Neural cell (in vitro differentiated cells): Measurements from ENCODE around the gene FAM209A. TPM values are rescaled to one million over a fixed set of nuclear protein-coding genes. Genes with fewer than 3 reads are reported as not detected.
"Not testable (repeated sequence)": the region's sequence is repeated elsewhere in the genome, so short reads cannot be mapped to it uniquely, and the experiment has no call there.

Experiments used
- H2AFZ ChIP-seq: fragments of 200-600, 300-800 bp; sonication (generic), shearing (Covaris generic); 2 replicates; pipeline ENCODE4 v1.6.0; 2014; ENCODE audit warnings: low read depth, mild to moderate bottlenecking, antibody characterized with exemption, low read length, moderate library complexity
- H3F3A ChIP-seq: fragments of 200-600 bp; shearing (Covaris generic); 2 replicates; pipeline ENCODE4 v1.6.1; 2016; ENCODE audit warnings: mild to moderate bottlenecking, moderate library complexity, mixed read lengths, antibody characterized with exemption, low read length; ENCODE audit not compliant: insufficient read depth, poor library complexity, severe bottlenecking
- H3K27ac ChIP-seq: fragments of 200-600, 300-800 bp; sonication (generic), shearing (Covaris generic); 2 replicates; pipeline ENCODE4 v1.5.1; 2014; ENCODE audit warnings: mild to moderate bottlenecking, low read length, moderate library complexity
- H3K27me3 ChIP-seq: fragments of 300-800, 200-600 bp; sonication (generic), shearing (Covaris generic); 2 replicates; pipeline ENCODE4 v1.6.0; 2014; ENCODE audit warnings: mild to moderate bottlenecking, low read depth, low read length, moderate library complexity; ENCODE audit not compliant: insufficient read depth
- H3K36me3 ChIP-seq: fragments of 300-800, 200-600 bp; sonication (generic), shearing (Covaris generic); 2 replicates; pipeline ENCODE4 v1.5.1; 2014; ENCODE audit warnings: mild to moderate bottlenecking, antibody characterized with exemption, low read length, moderate library complexity; ENCODE audit not compliant: insufficient read depth
- H3K4me2 ChIP-seq: fragments of 300-800, 200-600 bp; sonication (generic), shearing (Covaris generic); 2 replicates; pipeline ENCODE4 v1.6.0; 2014; ENCODE audit warnings: mild to moderate bottlenecking, low read length
- H3K4me3 ChIP-seq: fragments of 300-800, 200-600 bp; sonication (generic), shearing (Covaris generic); 2 replicates; pipeline ENCODE4 v1.5.1; 2014; ENCODE audit warnings: mild to moderate bottlenecking, low read length, moderate library complexity
- H3K79me2 ChIP-seq: fragments of 200-600 bp; shearing (Covaris generic); replicated peaks from 2 replicates; pipeline ENCODE4 v1.6.0; 2014; ENCODE audit warnings: mild to moderate bottlenecking, low read length, moderate library complexity; ENCODE audit not compliant: insufficient read depth
- H3K9ac ChIP-seq: fragments of 300-800, 200-600 bp; sonication (generic), shearing (Covaris generic); 2 replicates; pipeline ENCODE4 v1.6.1; 2016; ENCODE audit warnings: mild to moderate bottlenecking, low read length, mixed read lengths
- H3K9me2 ChIP-seq: fragments of 200-600 bp; shearing (Covaris generic); 2 replicates; pipeline ENCODE4 v1.6.1; 2016; ENCODE audit warnings: mild to moderate bottlenecking, low read length, mixed read lengths; ENCODE audit not compliant: insufficient read depth
- H3K9me3 ChIP-seq: fragments of 200-600, 300-800 bp; sonication (generic), shearing (Covaris generic); 2 replicates; pipeline ENCODE4 v1.6.1; 2016; ENCODE audit warnings: mild to moderate bottlenecking, mixed run types, low read length, moderate library complexity, mixed read lengths
- H4K20me1 ChIP-seq: fragments of 200-600 bp; shearing (Covaris generic); 2 replicates; pipeline ENCODE4 v1.6.1; 2016; ENCODE audit warnings: mild to moderate bottlenecking, mixed run types; ENCODE audit not compliant: insufficient read depth
- CTCF ChIP-seq: fragments of 450-650 bp; IDR thresholded peaks from 2 replicates; pipeline ENCODE4 v1.5.1; 2014; ENCODE audit warnings: antibody characterized with exemption, mild to moderate bottlenecking, moderate library complexity; ENCODE audit not compliant: poor library complexity, severe bottlenecking
- EP300 ChIP-seq: fragments of 450-650 bp; conservative IDR thresholded peaks from 2 replicates; pipeline ENCODE4 v1.6.1; 2014; ENCODE audit warnings: antibody characterized with exemption, mild to moderate bottlenecking, moderate library complexity; ENCODE audit not compliant: poor library complexity, severe bottlenecking
- EZH2 ChIP-seq: fragments of 200-600, 300-800 bp; shearing (Covaris generic), sonication (generic); IDR thresholded peaks from 2 replicates; pipeline ENCODE4 v1.6.1; 2014; ENCODE audit warnings: antibody characterized with exemption, low read length, borderline replicate concordance, mild to moderate bottlenecking; ENCODE audit not compliant: insufficient read depth, poor library complexity, severe bottlenecking
- MXI1 ChIP-seq: fragments of 450-650 bp; conservative IDR thresholded peaks from 2 replicates; pipeline ENCODE4 v1.6.1; 2014; ENCODE audit warnings: antibody characterized with exemption, mild to moderate bottlenecking; ENCODE audit not compliant: poor library complexity, severe bottlenecking
- POLR2AphosphoS5 ChIP-seq: IDR thresholded peaks from 2 replicates; pipeline ENCODE4 v1.6.1; 2012
- RAD21 ChIP-seq: fragments of 450-650 bp; conservative IDR thresholded peaks from 2 replicates; pipeline ENCODE4 v1.6.1; 2014; ENCODE audit warnings: antibody characterized with exemption, mild to moderate bottlenecking, moderate library complexity
- SMC3 ChIP-seq: fragments of 450-650 bp; conservative IDR thresholded peaks from 2 replicates; pipeline ENCODE4 v1.6.1; 2014; ENCODE audit warnings: antibody characterized with exemption, mild to moderate bottlenecking, moderate library complexity; ENCODE audit not compliant: poor library complexity
- TAF1 ChIP-seq: IDR thresholded peaks from 2 replicates; pipeline ENCODE4 v1.6.1; 2012; ENCODE audit warnings: low read depth
- polyA plus RNA-seq: library from polyadenylated mRNA; depleted of rRNA; stranded (reverse); fragments of >200 nt; gene quantifications from 2 replicates; pipeline ENCODE4 v1.2.3, GENCODE V29; 2014
- TF ChIP-seq, protein P1 (sequence below): IDR thresholded peaks from 2 replicates; pipeline ENCODE4 v1.6.1; 2012; ENCODE audit warnings: borderline replicate concordance

Gene FAM209A
- polyA plus RNA-seq, 1 donor from 2014 or later: not detected

GRCh38 chr20:56519551-56519950 is 5.0 kb upstream of the FAM209A start:
- H4K20me1 ChIP-seq: no peaks in the 10 kb centered on the region
- no peak overlapping the region for H2AFZ ChIP-seq
- H3K9me2 ChIP-seq: no peaks in the 10 kb centered on the region
- H3K36me3 ChIP-seq: peaks cover 14% of the 10 kb centered on the region
- H3K27ac ChIP-seq: no peak overlapping the region
- no peaks in the 10 kb centered on the region for H3K79me2 ChIP-seq
- no peak overlapping the region for H3K9ac ChIP-seq
- no peak overlapping the region for H3K4me3 ChIP-seq
- no peak overlapping the region for H3K4me2 ChIP-seq
- no peaks in the 10 kb centered on the region for H3K9me3 ChIP-seq
- H3F3A ChIP-seq: no peaks in the 10 kb centered on the region
- no peaks in the 10 kb centered on the region for H3K27me3 ChIP-seq
- TF ChIP-seq POLR2AphosphoS5: no peak
- TF ChIP-seq EZH2: no peak
- no peak for TF ChIP-seq EP300
- TF ChIP-seq MXI1: no peak
- TF ChIP-seq RAD21: no peak
- TF ChIP-seq SMC3: no peak
- TF ChIP-seq CTCF: no peak
- TF ChIP-seq, protein P1, sequence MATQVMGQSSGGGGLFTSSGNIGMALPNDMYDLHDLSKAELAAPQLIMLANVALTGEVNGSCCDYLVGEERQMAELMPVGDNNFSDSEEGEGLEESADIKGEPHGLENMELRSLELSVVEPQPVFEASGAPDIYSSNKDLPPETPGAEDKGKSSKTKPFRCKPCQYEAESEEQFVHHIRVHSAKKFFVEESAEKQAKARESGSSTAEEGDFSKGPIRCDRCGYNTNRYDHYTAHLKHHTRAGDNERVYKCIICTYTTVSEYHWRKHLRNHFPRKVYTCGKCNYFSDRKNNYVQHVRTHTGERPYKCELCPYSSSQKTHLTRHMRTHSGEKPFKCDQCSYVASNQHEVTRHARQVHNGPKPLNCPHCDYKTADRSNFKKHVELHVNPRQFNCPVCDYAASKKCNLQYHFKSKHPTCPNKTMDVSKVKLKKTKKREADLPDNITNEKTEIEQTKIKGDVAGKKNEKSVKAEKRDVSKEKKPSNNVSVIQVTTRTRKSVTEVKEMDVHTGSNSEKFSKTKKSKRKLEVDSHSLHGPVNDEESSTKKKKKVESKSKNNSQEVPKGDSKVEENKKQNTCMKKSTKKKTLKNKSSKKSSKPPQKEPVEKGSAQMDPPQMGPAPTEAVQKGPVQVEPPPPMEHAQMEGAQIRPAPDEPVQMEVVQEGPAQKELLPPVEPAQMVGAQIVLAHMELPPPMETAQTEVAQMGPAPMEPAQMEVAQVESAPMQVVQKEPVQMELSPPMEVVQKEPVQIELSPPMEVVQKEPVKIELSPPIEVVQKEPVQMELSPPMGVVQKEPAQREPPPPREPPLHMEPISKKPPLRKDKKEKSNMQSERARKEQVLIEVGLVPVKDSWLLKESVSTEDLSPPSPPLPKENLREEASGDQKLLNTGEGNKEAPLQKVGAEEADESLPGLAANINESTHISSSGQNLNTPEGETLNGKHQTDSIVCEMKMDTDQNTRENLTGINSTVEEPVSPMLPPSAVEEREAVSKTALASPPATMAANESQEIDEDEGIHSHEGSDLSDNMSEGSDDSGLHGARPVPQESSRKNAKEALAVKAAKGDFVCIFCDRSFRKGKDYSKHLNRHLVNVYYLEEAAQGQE: no peak
- TF ChIP-seq TAF1: no peak

- Histone ChIP-seq H3K4me3 (no peak overlapping the region), H3K4me2 (no peak overlapping the region), H3F3A (no peaks in the 10 kb centered on the region), H3K9me3 (no peaks in the 10 kb centered on the region), H4K20me1 (no peaks in the 10 kb centered on the region), H3K27me3 (no peaks in the 10 kb centered on the region), H3K79me2 (no peaks in the 10 kb centered on the region), H3K9me2 (no peaks in the 10 kb centered on the region), H3K36me3 (peaks cover 14% of the 10 kb centered on the region), H3K27ac (no peak overlapping the region), H2AFZ (no peak overlapping the region), H3K9ac (no peak overlapping the region)
- TF ChIP-seq MXI1: no peak
Measured at GRCh38 chr20:56520180-56520579, 4.4 kb upstream of the FAM209A start.

- not testable (repeated sequence) for H3K9me3 ChIP-seq, H3K79me2 ChIP-seq, H3K27ac ChIP-seq
Measured at GRCh38 chr20:56520746-56521354, 3.7 kb upstream of the FAM209A start.

More at GRCh38 chr20:56520746-56521354, 3.7 kb upstream of the FAM209A start:
- H3K4me3 ChIP-seq, H3F3A ChIP-seq, H3K9me2 ChIP-seq, H2AFZ ChIP-seq, H3K4me2 ChIP-seq, H3K27me3 ChIP-seq, H3K9ac ChIP-seq, H4K20me1 ChIP-seq: not testable (repeated sequence)
- peaks cover 14% of the 10 kb centered on the region for H3K36me3 ChIP-seq
